Suprapubic skin (tissue), 4 donors: Measurements from ENCODE around the gene ABCA12. TPM values are rescaled to one million over a fixed set of nuclear protein-coding genes. Genes with fewer than 3 reads are reported as not detected.
"Not testable (repeated sequence)": the region's sequence is repeated elsewhere in the genome, so short reads cannot be mapped to it uniquely, and the experiment has no call there.

Experiments
- DNase-seq, 2 donors: peaks; one replicate each; pipeline ENCODE4 v3.0.0-alpha.2; 2019; ENCODE audit warnings: low spot score in 2 of 2
- H3K27ac ChIP-seq: fragments of 200-600 bp; sonication (generic); one replicate; pipeline ENCODE4 v1.5.1; 2019
- H3K27me3 ChIP-seq: fragments of 200-600 bp; sonication (generic); one replicate; pipeline ENCODE4 v1.5.1; 2019
- H3K36me3 ChIP-seq: fragments of 200-600 bp; sonication (generic); one replicate; pipeline ENCODE4 v1.5.1; 2019
- H3K4me1 ChIP-seq: fragments of 200-600 bp; sonication (generic); one replicate; pipeline ENCODE4 v1.5.1; 2019
- H3K4me3 ChIP-seq: fragments of 200-600 bp; sonication (generic); one replicate; pipeline ENCODE4 v1.5.1; 2019; ENCODE audit warnings: mild to moderate bottlenecking
- H3K9me3 ChIP-seq: fragments of 200-600 bp; sonication (generic); one replicate; pipeline ENCODE4 v1.5.1; 2019
- EP300 ChIP-seq: sonication (generic); formaldehyde crosslinking; IDR thresholded peaks from one replicate; pipeline ENCODE4 v1.6.1; 2017; ENCODE audit warnings: antibody characterized with exemption
- POLR2A ChIP-seq, 2 donors: fragments of 450-650 bp; IDR thresholded peaks; one replicate each; pipeline ENCODE4 v1.6.1; 2017; ENCODE audit warnings: antibody characterized with exemption in 2 of 2, mild to moderate bottlenecking in 2 of 2, moderate library complexity in 2 of 2
- POLR2AphosphoS5 ChIP-seq, 3 donors: sonication (generic); formaldehyde crosslinking; IDR thresholded peaks; one replicate each; pipeline ENCODE4 v1.6.1; 2017; ENCODE audit warnings: antibody characterized with exemption in 3 of 3
- WGBS: methylation state at CpG from one replicate; pipeline ENCODE4 v1.1.5; 2018; 5-methylcytosine and 5-hydroxymethylcytosine counted together
- total RNA-seq, 4 donors: library from RNA; depleted of rRNA; stranded (reverse); fragments of >200 nt; gene quantifications; one replicate each; pipeline ENCODE4 v1.1.0, GENCODE V29; 2016
- TF ChIP-seq, protein P1 (sequence below), 2 donors: fragments of 200-600 bp in 1 of 2; fragments of 450-650 bp in 1 of 2; sonication (generic) in 1 of 2; IDR thresholded peaks; one replicate each; pipeline ENCODE4 v1.5.1; 2016 to 2019; ENCODE audit warnings: antibody characterized with exemption in 2 of 2, mild to moderate bottlenecking in 1 of 2, moderate library complexity in 1 of 2

Gene ABCA12
- total RNA-seq, 4 donors from 2014 or later: 55.9 to 98.4 (median 65.9) TPM

DNA sequence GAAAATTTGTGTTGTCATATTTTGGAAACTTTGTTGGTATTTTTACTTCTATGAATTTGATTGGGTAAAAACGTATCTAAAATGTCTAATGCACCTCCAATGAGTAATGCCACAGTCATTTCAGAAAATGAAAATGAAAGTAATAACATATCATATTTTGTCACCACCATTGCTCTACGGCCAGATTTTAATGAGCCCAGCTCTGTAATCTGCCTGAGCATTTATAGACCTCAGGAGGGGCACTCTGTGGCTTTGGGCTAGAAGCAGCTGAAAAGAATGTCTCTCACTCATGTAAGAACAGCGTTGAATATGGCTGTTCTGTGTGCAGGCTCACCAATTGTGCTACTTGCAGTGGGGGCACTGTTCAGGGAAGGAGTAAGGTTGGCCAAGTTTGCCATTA lies 32.7 kb upstream of the ABCA12 start:
- DNase-seq: no peak
- Histone ChIP-seq H3K4me1 (peaks cover 6% of the 10 kb centered on the region), H3K36me3 (no peaks in the 10 kb centered on the region), H3K27me3 (no peaks in the 10 kb centered on the region), H3K27ac (no peak overlapping the region), H3K4me3 (no peak overlapping the region), H3K9me3 (no peaks in the 10 kb centered on the region)
- 27% methylated on average over 3 of the region's 3 CpGs for WGBS
- TF ChIP-seq EP300: no peak
- no peak for TF ChIP-seq POLR2AphosphoS5 (IDR thresholded peaks at IDR 0.05)
- TF ChIP-seq POLR2A (IDR thresholded peaks at IDR 0.05): no peak
- TF ChIP-seq, protein P1, sequence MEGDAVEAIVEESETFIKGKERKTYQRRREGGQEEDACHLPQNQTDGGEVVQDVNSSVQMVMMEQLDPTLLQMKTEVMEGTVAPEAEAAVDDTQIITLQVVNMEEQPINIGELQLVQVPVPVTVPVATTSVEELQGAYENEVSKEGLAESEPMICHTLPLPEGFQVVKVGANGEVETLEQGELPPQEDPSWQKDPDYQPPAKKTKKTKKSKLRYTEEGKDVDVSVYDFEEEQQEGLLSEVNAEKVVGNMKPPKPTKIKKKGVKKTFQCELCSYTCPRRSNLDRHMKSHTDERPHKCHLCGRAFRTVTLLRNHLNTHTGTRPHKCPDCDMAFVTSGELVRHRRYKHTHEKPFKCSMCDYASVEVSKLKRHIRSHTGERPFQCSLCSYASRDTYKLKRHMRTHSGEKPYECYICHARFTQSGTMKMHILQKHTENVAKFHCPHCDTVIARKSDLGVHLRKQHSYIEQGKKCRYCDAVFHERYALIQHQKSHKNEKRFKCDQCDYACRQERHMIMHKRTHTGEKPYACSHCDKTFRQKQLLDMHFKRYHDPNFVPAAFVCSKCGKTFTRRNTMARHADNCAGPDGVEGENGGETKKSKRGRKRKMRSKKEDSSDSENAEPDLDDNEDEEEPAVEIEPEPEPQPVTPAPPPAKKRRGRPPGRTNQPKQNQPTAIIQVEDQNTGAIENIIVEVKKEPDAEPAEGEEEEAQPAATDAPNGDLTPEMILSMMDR (IDR thresholded peaks at IDR 0.05): no peak

- not testable (repeated sequence) for H3K4me3 ChIP-seq, H3K27ac ChIP-seq, H3K27me3 ChIP-seq, DNase-seq, H3K36me3 ChIP-seq, H3K4me1 ChIP-seq, H3K9me3 ChIP-seq
- whole genome bisulfite sequencing: 84% methylated on average over 2 of the region's 2 CpGs
Observed at GRCh38 chr2:215166505-215166904, 28.1 kb upstream of the ABCA12 start.

GRCh38 chr2:215163319-215163718 lies 24.9 kb upstream of the ABCA12 start:
- H3K36me3 ChIP-seq: not testable (repeated sequence)
- 92% methylated on average over 19 of the region's 31 CpGs for WGBS

GRCh38 chr2:215161301-215161829 lies 22.9 kb upstream of the ABCA12 start:
- DNase-seq: no peak
- no peak overlapping the region for H3K4me3 ChIP-seq
- no peaks in the 10 kb centered on the region for H3K9me3 ChIP-seq
- no peaks in the 10 kb centered on the region for H3K4me1 ChIP-seq
- no peaks in the 10 kb centered on the region for H3K36me3 ChIP-seq
- 80% methylated on average over 8 of the region's 8 CpGs for WGBS
- TF ChIP-seq, protein P1 (IDR thresholded peaks at IDR 0.05): no peak
- TF ChIP-seq POLR2A (IDR thresholded peaks at IDR 0.05) (no peak), EP300 (no peak)
- no peaks in the 10 kb centered on the region for H3K27me3 ChIP-seq
- no peak overlapping the region for H3K27ac ChIP-seq

More at GRCh38 chr2:215163319-215163718, 24.9 kb upstream of the ABCA12 start:
- not testable (repeated sequence) for H3K9me3 ChIP-seq, H3K27me3 ChIP-seq, DNase-seq, H3K4me1 ChIP-seq, H3K27ac ChIP-seq, H3K4me3 ChIP-seq

GRCh38 chr2:215160081-215160480 lies 21.7 kb upstream of the ABCA12 start:
- H3K4me1 ChIP-seq: no peaks in the 10 kb centered on the region
- no peak for DNase-seq
- no peaks in the 10 kb centered on the region for H3K27me3 ChIP-seq
- no peaks in the 10 kb centered on the region for H3K36me3 ChIP-seq
- H3K27ac ChIP-seq: no peak overlapping the region
- no peaks in the 10 kb centered on the region for H3K9me3 ChIP-seq
- 78% methylated on average over 1 of the region's 1 CpG for WGBS
- TF ChIP-seq POLR2AphosphoS5 (IDR thresholded peaks at IDR 0.05) (no peak), POLR2A (IDR thresholded peaks at IDR 0.05) (no peak)
- TF ChIP-seq, protein P1 (IDR thresholded peaks at IDR 0.05): no peak
- no peak overlapping the region for H3K4me3 ChIP-seq

- Histone ChIP-seq H3K27ac (no peak overlapping the region), H3K9me3 (no peaks in the 10 kb centered on the region), H3K36me3 (no peaks in the 10 kb centered on the region), H3K27me3 (no peaks in the 10 kb centered on the region), H3K4me1 (no peaks in the 10 kb centered on the region), H3K4me3 (no peak overlapping the region)
- no peak for DNase-seq
- TF ChIP-seq POLR2A (IDR thresholded peaks at IDR 0.05) (no peak), EP300 (no peak), POLR2AphosphoS5 (IDR thresholded peaks at IDR 0.05) (no peak)
- TF ChIP-seq, protein P1 (IDR thresholded peaks at IDR 0.05): no peak
- 86% methylated on average over 2 of the region's 2 CpGs for WGBS
Observed at GRCh38 chr2:215156453-215156852, 18.0 kb upstream of the ABCA12 start.
